K562 (cell line): ENCODE data around the gene PRRC2C. TPM values are rescaled to one million over a fixed set of nuclear protein-coding genes. Genes with fewer than 3 reads are reported as not detected.

Source experiments
- CHD1 ChIP-seq: fragments of 200-600 bp; sonication (generic); IDR thresholded peaks from one replicate; pipeline ENCODE4 v1.6.1; 2012; ENCODE audit warnings: mild to moderate bottlenecking, moderate library complexity, low read length, inconsistent platforms
- CSDE1 ChIP-seq, 2 experiments: fragments of 450-650 bp; IDR thresholded peaks; 2 replicates each; pipeline ENCODE4 v1.6.1; 2016; ENCODE audit warnings: mild to moderate bottlenecking in 1 of 2
- GTF2E2 ChIP-seq: fragments of 200-800 bp; sonication (Bioruptor generic); IDR thresholded peaks from 2 replicates; pipeline ENCODE4 v1.6.1; 2016; ENCODE audit warnings: missing genetic modification characterization, missing compliant biosample characterization
- MIER1 ChIP-seq: fragments of 450-650 bp; IDR thresholded peaks from 2 replicates; pipeline ENCODE4 v1.6.1; 2016; ENCODE audit warnings: antibody characterized with exemption, mild to moderate bottlenecking, low read depth
- NR2C1 ChIP-seq, 2 experiments: fragments of 450-650 bp; IDR thresholded peaks; 2 replicates each; pipeline ENCODE4 v1.6.1; 2017; ENCODE audit warnings: mild to moderate bottlenecking in 2 of 2, antibody characterized with exemption in 1 of 2, inconsistent platforms in 1 of 2, missing compliant biosample characterization in 1 of 2, missing genetic modification characterization in 1 of 2
- TAL1 ChIP-seq: fragments of 450-650 bp; IDR thresholded peaks from 2 replicates; pipeline ENCODE4 v1.6.1; 2016; ENCODE audit warnings: mild to moderate bottlenecking
- polyA plus RNA-seq, 8 experiments: library from polyadenylated mRNA; depleted of rRNA in 4 of 8; stranded (reverse) in 5 of 8; unstranded in 3 of 8; fragments of >200 nt; fragmentation: Nextera tagmentation in 2 of 8; fragmentation: Illumina TruSeq in 1 of 8; extraction: Ambion mirVana in 2 of 8; extraction: Trizol in 1 of 8; gene quantifications; 2 replicates each; pipeline versions ENCODE4 v1.2.1 to v1.2.3, GENCODE V29; 2011 to 2014; ENCODE audit warnings: inconsistent platforms in 1 of 8, missing spikeins in 1 of 8
- total RNA-seq, 7 experiments: library from RNA; depleted of rRNA in 6 of 7; stranded (reverse); fragments of >200 nt in 6 of 7; fragmentation: Illumina TruSeq in 2 of 7; extraction: Trizol in 2 of 7; gene quantifications; 2 replicates each; pipeline versions ENCODE4 v1.2.1 to v1.2.3, GENCODE V29; 2011 to 2021; ENCODE audit warnings: low replicate concordance in 1 of 7
- TF ChIP-seq, protein P1 (sequence below), 2 experiments: fragments of 150-350 bp in 1 of 2; IDR thresholded peaks; 2 replicates each; pipeline ENCODE4 v1.6.1; 2012 to 2016; ENCODE audit warnings: low read depth in 2 of 2, low read length in 2 of 2, mild to moderate bottlenecking in 1 of 2, moderate library complexity in 1 of 2
- TF ChIP-seq, protein P2 (sequence below): sonication (generic); formaldehyde crosslinking; IDR thresholded peaks from 2 replicates; pipeline ENCODE4 v1.8.0; 2022; ENCODE audit warnings: missing genetic modification reagents, mild to moderate bottlenecking, moderate library complexity, borderline replicate concordance
- TF ChIP-seq, protein P3 (sequence below): fragments of 250-450 bp; sonication (Bioruptor Pico); IDR thresholded peaks from 2 replicates; pipeline ENCODE4 v1.4.0; 2020; ENCODE audit warnings: mild to moderate bottlenecking, moderate library complexity, borderline replicate concordance

Gene PRRC2C
- total and polyA plus RNA-seq, 9 of the 15 experiments (the other 6 are each of a cell fraction or from before 2014, with no cell fraction given), result 61.9 to 237 (median 105) TPM

DNA sequence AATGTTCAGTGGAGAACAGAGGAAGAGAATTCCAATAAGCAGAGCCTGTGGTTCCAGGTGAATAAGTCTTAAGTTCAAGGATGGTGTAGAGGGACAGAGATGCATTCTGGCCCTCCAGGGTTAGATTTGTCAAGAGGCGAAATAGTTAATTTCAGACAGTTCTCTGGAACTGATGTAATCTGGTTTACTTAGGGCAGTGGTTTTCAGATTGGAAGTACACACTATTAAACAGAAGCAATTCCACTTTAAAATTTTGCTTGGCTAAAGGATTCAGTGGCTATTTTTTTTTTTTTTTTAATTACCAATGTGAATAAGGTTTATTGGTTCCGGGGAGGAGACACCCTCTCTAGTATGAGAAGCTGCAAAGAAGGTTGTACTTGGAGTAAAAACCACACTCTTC is 111.4 kb downstream of the PRRC2C start (continued):
- TF ChIP-seq, protein P1, sequence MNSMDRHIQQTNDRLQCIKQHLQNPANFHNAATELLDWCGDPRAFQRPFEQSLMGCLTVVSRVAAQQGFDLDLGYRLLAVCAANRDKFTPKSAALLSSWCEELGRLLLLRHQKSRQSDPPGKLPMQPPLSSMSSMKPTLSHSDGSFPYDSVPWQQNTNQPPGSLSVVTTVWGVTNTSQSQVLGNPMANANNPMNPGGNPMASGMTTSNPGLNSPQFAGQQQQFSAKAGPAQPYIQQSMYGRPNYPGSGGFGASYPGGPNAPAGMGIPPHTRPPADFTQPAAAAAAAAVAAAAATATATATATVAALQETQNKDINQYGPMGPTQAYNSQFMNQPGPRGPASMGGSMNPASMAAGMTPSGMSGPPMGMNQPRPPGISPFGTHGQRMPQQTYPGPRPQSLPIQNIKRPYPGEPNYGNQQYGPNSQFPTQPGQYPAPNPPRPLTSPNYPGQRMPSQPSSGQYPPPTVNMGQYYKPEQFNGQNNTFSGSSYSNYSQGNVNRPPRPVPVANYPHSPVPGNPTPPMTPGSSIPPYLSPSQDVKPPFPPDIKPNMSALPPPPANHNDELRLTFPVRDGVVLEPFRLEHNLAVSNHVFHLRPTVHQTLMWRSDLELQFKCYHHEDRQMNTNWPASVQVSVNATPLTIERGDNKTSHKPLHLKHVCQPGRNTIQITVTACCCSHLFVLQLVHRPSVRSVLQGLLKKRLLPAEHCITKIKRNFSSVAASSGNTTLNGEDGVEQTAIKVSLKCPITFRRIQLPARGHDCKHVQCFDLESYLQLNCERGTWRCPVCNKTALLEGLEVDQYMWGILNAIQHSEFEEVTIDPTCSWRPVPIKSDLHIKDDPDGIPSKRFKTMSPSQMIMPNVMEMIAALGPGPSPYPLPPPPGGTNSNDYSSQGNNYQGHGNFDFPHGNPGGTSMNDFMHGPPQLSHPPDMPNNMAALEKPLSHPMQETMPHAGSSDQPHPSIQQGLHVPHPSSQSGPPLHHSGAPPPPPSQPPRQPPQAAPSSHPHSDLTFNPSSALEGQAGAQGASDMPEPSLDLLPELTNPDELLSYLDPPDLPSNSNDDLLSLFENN (IDR thresholded peaks at IDR 0.05; ENCODE audit: low read depth in 2 of 2, low read length in 2 of 2), result no peak
- TF ChIP-seq CHD1 (no peak), MIER1 (no peak), NR2C1 (IDR thresholded peaks at IDR 0.05) (no peak), NR2C1 (tag; IDR thresholded peaks at IDR 0.05) (no peak), CSDE1 (IDR thresholded peaks at IDR 0.05) (no peak), GTF2E2 (tag) (no peak), TAL1 (no peak)
- TF ChIP-seq, protein P2, sequence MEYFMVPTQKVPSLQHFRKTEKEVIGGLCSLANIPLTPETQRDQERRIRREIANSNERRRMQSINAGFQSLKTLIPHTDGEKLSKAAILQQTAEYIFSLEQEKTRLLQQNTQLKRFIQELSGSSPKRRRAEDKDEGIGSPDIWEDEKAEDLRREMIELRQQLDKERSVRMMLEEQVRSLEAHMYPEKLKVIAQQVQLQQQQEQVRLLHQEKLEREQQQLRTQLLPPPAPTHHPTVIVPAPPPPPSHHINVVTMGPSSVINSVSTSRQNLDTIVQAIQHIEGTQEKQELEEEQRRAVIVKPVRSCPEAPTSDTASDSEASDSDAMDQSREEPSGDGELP (CRISPR knock-in tag), result no peak
- TF ChIP-seq, protein P3, sequence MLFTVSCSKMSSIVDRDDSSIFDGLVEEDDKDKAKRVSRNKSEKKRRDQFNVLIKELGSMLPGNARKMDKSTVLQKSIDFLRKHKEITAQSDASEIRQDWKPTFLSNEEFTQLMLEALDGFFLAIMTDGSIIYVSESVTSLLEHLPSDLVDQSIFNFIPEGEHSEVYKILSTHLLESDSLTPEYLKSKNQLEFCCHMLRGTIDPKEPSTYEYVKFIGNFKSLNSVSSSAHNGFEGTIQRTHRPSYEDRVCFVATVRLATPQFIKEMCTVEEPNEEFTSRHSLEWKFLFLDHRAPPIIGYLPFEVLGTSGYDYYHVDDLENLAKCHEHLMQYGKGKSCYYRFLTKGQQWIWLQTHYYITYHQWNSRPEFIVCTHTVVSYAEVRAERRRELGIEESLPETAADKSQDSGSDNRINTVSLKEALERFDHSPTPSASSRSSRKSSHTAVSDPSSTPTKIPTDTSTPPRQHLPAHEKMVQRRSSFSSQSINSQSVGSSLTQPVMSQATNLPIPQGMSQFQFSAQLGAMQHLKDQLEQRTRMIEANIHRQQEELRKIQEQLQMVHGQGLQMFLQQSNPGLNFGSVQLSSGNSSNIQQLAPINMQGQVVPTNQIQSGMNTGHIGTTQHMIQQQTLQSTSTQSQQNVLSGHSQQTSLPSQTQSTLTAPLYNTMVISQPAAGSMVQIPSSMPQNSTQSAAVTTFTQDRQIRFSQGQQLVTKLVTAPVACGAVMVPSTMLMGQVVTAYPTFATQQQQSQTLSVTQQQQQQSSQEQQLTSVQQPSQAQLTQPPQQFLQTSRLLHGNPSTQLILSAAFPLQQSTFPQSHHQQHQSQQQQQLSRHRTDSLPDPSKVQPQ (CRISPR knock-in tag), result no peak
